OCI-LY7 (cell line): ENCODE data around the gene DBN1.

Experiments
- CTCF ChIP-seq: fragments of 200-600 bp; sonication (generic); conservative IDR thresholded peaks from 2 replicates; pipeline ENCODE4 v1.5.1; 2014; ENCODE audit warnings: mild to moderate bottlenecking, antibody characterized with exemption, low read length, moderate library complexity, mixed read lengths
- EZH2phosphoT487 ChIP-seq: fragments of 200-600 bp; sonication (generic); IDR thresholded peaks from 2 replicates; pipeline ENCODE4 v1.6.1; 2018; ENCODE audit warnings: low read depth, borderline replicate concordance, mild to moderate bottlenecking, mixed run types, antibody characterized with exemption, low read length, moderate library complexity, mixed read lengths

GRCh38 chr5:177519463-177520235, 46.2 kb upstream of the DBN1 start:
- no peak for TF ChIP-seq CTCF
- TF ChIP-seq EZH2phosphoT487: no peak
